ENCODE measurements around the gene OR2D3.
"Not testable (repeated sequence)": the region's sequence is repeated elsewhere in the genome, so short reads cannot be mapped to it uniquely, and the experiment has no call there.

The OR2D3 gene, protein sequence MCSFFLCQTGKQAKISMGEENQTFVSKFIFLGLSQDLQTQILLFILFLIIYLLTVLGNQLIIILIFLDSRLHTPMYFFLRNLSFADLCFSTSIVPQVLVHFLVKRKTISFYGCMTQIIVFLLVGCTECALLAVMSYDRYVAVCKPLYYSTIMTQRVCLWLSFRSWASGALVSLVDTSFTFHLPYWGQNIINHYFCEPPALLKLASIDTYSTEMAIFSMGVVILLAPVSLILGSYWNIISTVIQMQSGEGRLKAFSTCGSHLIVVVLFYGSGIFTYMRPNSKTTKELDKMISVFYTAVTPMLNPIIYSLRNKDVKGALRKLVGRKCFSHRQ

GRCh38 chr11:6920702-6921101 lies at the start of gene OR2D3:
Gene OR2D3 (plus strand): TSS chr11:6921002. CDS start chr11:6921002, 0 bp downstream.
- no peak for DNase-seq

DNA sequence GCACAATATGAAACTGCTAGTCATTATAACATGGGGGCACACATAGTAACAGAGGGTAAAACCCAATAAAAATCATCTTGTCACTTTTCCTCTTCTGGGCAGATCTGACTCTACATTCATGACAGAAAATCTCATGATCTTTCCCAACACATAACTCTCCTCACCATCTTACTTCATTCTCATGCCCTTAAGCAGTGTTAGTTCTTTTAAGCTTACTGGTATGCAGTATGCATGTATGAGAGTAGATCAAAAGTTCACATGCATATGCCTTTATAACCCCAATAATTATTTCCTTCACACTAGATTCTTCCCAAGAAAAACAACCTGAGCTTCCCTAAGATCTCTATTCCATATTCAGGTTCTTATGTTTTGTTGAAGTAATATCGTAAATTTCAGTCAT lies 49.5 kb upstream of the OR2D3 start:
- DNase-seq: no peak

GRCh38 chr11:6875761-6876160 lies 45.0 kb upstream of the OR2D3 start:
- no peak for DNase-seq

- no peak for DNase-seq
These were observed 44.5 kb upstream of the OR2D3 start, which contains the start of gene OR10A4 for GRCh38 chr11:6876325-6876724. Gene OR10A4 (plus strand): TSS chr11:6876625. CDS start chr11:6876648, 23 bp downstream.

DNA sequence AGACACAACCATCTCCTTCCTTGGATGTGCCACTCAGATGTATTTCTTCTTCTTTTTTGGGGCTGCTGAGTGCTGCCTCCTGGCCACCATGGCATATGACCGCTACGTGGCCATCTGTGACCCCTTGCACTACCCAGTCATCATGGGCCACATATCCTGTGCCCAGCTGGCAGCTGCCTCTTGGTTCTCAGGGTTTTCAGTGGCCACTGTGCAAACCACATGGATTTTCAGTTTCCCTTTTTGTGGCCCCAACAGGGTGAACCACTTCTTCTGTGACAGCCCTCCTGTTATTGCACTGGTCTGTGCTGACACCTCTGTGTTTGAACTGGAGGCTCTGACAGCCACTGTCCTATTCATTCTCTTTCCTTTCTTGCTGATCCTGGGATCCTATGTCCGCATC lies 43.9 kb upstream of the OR2D3 start:
- no peak for DNase-seq

DNA sequence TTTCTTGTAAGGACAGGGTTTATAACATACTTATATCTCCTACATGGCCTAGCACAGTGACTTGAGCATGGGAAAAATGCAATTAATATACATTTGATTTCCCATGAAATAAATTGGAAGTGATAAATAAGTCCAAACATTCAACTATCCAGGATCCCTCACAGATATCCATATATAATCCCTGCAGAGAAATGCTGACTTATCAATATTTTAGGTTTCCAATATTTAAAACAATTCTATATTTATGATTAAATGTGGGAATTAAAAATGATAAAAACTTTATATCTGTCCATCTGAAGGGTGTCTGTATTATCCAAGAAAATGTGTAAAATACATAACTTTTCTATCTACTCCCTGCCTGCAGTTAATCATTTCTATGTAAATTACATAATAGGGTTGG lies 38.1 kb upstream of the OR2D3 start:
- no peak for DNase-seq

GRCh38 chr11:6887711-6888110 lies 33.1 kb upstream of the OR2D3 start:
- not testable (repeated sequence) for DNase-seq

DNA sequence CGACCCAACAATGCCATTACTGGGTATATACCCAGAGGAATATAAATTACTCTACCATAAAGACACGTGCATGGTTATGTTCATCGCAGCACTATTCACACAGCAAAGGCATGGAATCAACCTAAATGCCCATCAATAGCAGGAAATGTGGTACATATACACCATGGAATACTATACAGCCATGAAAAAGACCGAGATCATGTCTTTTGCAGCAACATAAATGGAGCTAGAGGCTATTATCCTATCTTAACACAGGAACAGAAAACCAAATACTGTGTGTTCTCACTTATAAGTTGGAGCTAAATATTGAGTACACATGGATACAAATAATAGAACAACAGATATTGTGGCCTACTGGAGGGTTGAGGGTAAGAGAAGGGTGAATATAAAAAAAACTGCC lies 32.0 kb upstream of the OR2D3 start:
- DNase-seq: no peak

- no peak for DNase-seq
These were observed 31.0 kb upstream of the OR2D3 start for GRCh38 chr11:6889835-6890234.

GRCh38 chr11:6892400-6892799 lies 28.4 kb upstream of the OR2D3 start, which contains the start of gene OR2D2:
Gene OR2D2 (minus strand): TSS chr11:6892500. CDS start chr11:6892500, 0 bp downstream.
- no peak for DNase-seq

- DNase-seq: no peak
These were observed 26.7 kb upstream of the OR2D3 start for GRCh38 chr11:6894097-6894496.

GRCh38 chr11:6895010-6895409 lies 25.8 kb upstream of the OR2D3 start:
- no peak for DNase-seq

- DNase-seq: no peak
These were observed 21.9 kb upstream of the OR2D3 start for GRCh38 chr11:6898911-6899310.

- DNase-seq: no peak
These were observed 20.3 kb upstream of the OR2D3 start for GRCh38 chr11:6900327-6900999.

DNA sequence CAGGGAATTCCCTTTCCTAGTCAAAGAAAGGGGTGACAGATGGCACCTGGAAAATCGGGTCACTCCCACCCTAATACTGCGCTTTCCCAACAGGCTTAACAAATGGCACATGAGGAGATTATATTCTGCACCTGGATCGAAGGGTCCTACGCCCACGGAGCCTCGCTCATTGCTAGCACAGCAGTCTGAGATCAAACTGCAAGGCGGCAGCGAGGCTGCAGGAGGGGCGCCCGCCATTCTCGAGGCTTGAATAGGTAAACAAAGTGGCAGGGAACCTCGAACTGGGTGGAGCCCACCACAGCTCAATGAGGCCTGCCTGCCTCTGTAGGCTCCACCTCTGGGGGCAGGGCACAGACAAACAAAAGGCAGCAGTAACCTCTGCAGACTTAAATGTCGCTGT lies 16.0 kb upstream of the OR2D3 start:
- DNase-seq: not testable (repeated sequence)

- no peak for DNase-seq
These were observed 9.4 kb upstream of the OR2D3 start for GRCh38 chr11:6911378-6911777.

- DNase-seq: no peak
These were observed 8.9 kb upstream of the OR2D3 start for GRCh38 chr11:6911948-6912347.

- no peak for DNase-seq
These were observed 1.1 kb upstream of the OR2D3 start for GRCh38 chr11:6919698-6920097.

DNA sequence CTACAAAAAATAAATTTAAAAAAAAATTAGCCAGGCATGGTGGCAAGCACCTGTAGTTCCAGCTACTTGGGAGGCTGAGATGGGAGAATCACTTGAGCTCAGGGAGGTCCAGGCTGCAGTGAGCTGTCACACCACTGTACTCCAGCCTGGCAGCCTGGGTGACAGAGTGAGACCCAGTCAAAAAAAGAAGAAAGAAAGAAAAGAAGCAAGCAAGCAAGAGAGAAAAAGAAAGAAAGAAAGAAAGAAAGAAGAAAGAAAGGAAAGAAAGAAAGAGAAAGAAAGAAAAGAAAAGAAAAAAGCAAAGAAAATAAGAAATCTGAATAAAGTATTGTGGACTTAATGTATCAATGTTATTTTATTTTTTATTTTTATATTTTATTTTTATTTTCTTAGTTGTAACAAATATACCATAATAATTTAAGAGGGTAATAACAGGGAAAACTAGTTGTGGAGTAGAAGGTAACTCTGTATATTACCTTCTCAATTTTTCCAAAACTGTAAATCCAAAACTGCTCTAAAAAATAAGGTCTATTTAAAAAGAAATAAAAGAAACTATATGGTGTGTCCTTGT lies 4.3 kb downstream of the OR2D3 start:
- no peak for DNase-seq

DNA sequence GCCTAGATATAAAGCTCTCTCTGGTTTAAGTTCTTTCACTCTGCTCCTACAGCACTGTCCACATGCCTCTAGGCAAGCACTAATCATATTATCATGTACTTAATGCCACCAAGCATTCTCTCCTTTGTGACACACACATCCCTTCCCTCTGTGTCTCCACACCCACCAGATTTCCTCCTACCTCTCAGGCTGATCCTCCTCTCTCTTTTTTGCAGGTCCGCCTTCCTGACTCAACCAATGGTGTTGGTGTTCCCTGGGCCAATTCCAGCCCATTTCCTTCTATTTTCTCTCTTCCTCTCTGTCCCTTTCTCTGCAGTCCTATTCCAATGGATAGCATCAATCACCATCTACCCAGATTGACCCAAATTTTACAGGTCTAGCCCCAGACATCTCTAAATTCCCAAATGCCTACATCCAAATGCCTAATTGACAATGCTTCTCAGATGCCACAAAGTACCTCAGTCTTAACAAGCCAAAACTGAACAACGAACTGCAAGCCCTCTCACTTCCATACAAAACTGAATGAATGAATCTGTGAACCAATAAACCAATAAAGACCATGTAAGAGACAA lies 4.9 kb downstream of the OR2D3 start:
- DNase-seq: peak; percentile 2

- peak; percentile 77 for DNase-seq
These were observed 5.6 kb downstream of the OR2D3 start, which contains the start of gene ZNF215 for GRCh38 chr11:6926208-6927029. Gene ZNF215 (plus strand): TSS chr11:6926426. CDS start chr11:6932273, 5,847 bp downstream.

DNA sequence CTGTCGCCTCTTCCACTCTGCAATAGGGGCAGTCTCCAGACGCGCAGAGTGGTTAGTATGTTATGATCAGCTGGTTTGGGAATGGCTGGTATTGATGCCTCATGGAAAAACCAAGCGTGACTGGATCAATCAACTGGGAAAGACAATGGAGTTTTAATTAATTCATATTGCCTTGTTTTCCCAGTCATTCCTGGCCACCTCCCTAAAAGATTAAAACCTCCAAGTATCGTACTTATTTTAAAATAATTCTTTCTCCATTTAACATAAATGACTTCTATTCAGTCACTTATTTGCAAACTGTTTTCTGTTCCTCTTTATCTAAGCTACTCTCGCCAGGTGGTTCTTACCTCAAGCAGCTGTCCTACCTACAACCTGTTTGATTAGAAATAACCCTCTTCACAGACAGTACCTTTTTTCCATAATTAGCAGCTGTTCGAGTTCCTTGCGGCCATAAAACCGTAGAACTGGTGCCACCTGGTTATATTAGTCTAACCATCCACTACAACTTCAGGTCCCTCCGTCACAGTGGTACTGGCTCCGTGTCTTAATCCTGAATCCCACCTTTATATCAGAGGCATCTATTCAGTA lies 6.3 kb downstream of the OR2D3 start:
- DNase-seq: peak; percentile 12

Measured in NCI-H1436 (cell line).